H9 (cell line): ENCODE results near the gene ITPA. TPM values are rescaled to one million over a fixed set of nuclear protein-coding genes. Genes with fewer than 3 reads are reported as not detected.

Experiments
- DNase-seq: peaks from one replicate; pipeline ENCODE4 v3.0.0-alpha.2; 2017
- H2AFZ ChIP-seq: one replicate; pipeline ENCODE4 v1.6.1; 2013; ENCODE audit warnings: mild to moderate bottlenecking, low read length, control low read depth, moderate library complexity
- H2AK5ac ChIP-seq: 2 replicates; pipeline ENCODE4 v1.6.1; 2013; ENCODE audit warnings: low read length, control low read depth, mixed read lengths; ENCODE audit not compliant: insufficient read length
- H2BK120ac ChIP-seq: one replicate; pipeline ENCODE4 v1.6.1; 2013; ENCODE audit warnings: low read depth, mild to moderate bottlenecking, low read length, control low read depth, inconsistent platforms; ENCODE audit not compliant: poor library complexity, severe bottlenecking
- H2BK12ac ChIP-seq: 2 replicates; pipeline ENCODE4 v1.6.1; 2013; ENCODE audit warnings: low read length, control low read depth, mixed read lengths, low read depth; ENCODE audit not compliant: insufficient read length
- H2BK15ac ChIP-seq: 2 replicates; pipeline ENCODE4 v1.6.1; 2013; ENCODE audit warnings: low read depth, low read length, control low read depth
- H2BK20ac ChIP-seq: one replicate; pipeline ENCODE4 v1.6.1; 2013; ENCODE audit warnings: low read depth, mild to moderate bottlenecking, low read length, control low read depth, inconsistent platforms; ENCODE audit not compliant: poor library complexity, severe bottlenecking
- H2BK5ac ChIP-seq: 2 replicates; pipeline ENCODE4 v1.6.1; 2013; ENCODE audit warnings: low read length, control low read depth, mixed read lengths; ENCODE audit not compliant: insufficient read length
- H3K14ac ChIP-seq: 2 replicates; pipeline ENCODE4 v1.6.1; 2013; ENCODE audit warnings: low read length, control low read depth; ENCODE audit not compliant: insufficient read depth
- H3K18ac ChIP-seq: 2 replicates; pipeline ENCODE4 v1.6.1; 2013; ENCODE audit warnings: low read depth, mild to moderate bottlenecking, mixed read lengths, low read length, control low read depth; ENCODE audit not compliant: insufficient read length
- H3K23ac ChIP-seq: 2 replicates; pipeline ENCODE4 v1.6.1; 2013; ENCODE audit warnings: low read length, control low read depth, mixed read lengths, low read depth; ENCODE audit not compliant: insufficient read length
- H3K23me2 ChIP-seq: 2 replicates; pipeline ENCODE4 v1.6.1; 2013; ENCODE audit warnings: low read depth, mild to moderate bottlenecking, mixed read lengths, low read length, control low read depth; ENCODE audit not compliant: insufficient read length, poor library complexity, severe bottlenecking
- H3K27ac ChIP-seq: 2 replicates; pipeline ENCODE4 v1.5.1; 2013; ENCODE audit warnings: low read length, control low read depth, mixed read lengths, low read depth; ENCODE audit not compliant: insufficient read length
- H3K27me3 ChIP-seq: 2 replicates; pipeline ENCODE4 v1.6.1; 2013; ENCODE audit warnings: low read length, control low read depth, inconsistent platforms; ENCODE audit not compliant: insufficient read depth
- H3K4ac ChIP-seq: 2 replicates; pipeline ENCODE4 v1.6.1; 2013; ENCODE audit warnings: low read depth, mild to moderate bottlenecking, control low read depth, inconsistent platforms, low read length, moderate library complexity
- H3K4me1 ChIP-seq: 2 replicates; pipeline ENCODE4 v1.6.1; 2013; ENCODE audit warnings: low read length, control low read depth, inconsistent platforms; ENCODE audit not compliant: insufficient read depth
- H3K4me2 ChIP-seq: 2 replicates; pipeline ENCODE4 v1.6.1; 2013; ENCODE audit warnings: low read length, control low read depth, mixed read lengths; ENCODE audit not compliant: insufficient read length, insufficient read depth
- H3K56ac ChIP-seq: 2 replicates; pipeline ENCODE4 v1.6.1; 2013; ENCODE audit warnings: low read depth, mild to moderate bottlenecking, mixed read lengths, low read length, control low read depth; ENCODE audit not compliant: insufficient read length
- H3K79me1 ChIP-seq: 2 replicates; pipeline ENCODE4 v1.6.1; 2013; ENCODE audit warnings: low read depth, mild to moderate bottlenecking, moderate library complexity, low read length, control low read depth, inconsistent platforms; ENCODE audit not compliant: insufficient read depth, poor library complexity, severe bottlenecking
- H3K79me2 ChIP-seq: 2 replicates; pipeline ENCODE4 v1.6.1; 2013; ENCODE audit warnings: low read length, control low read depth, inconsistent platforms; ENCODE audit not compliant: insufficient read depth
- H3K9ac ChIP-seq: 2 replicates; pipeline ENCODE4 v1.6.1; 2013; ENCODE audit warnings: low read length, control low read depth, mixed read lengths; ENCODE audit not compliant: insufficient read length; ENCODE audit errors: extremely low read depth
- H3K9me3 ChIP-seq: one replicate; pipeline ENCODE4 v1.6.1; 2013; ENCODE audit warnings: low read depth, low read length, inconsistent platforms; ENCODE audit not compliant: control insufficient read depth
- H3T11ph ChIP-seq: one replicate; pipeline ENCODE4 v1.6.1; 2013; ENCODE audit warnings: mild to moderate bottlenecking, low read length, control low read depth, inconsistent platforms
- H4K20me1 ChIP-seq: one replicate; pipeline ENCODE4 v1.6.1; 2013; ENCODE audit not compliant: control insufficient read depth, insufficient read length, insufficient read depth
- H4K5ac ChIP-seq: 2 replicates; pipeline ENCODE4 v1.6.1; 2013; ENCODE audit warnings: low read depth, mild to moderate bottlenecking, mixed read lengths, low read length, control low read depth; ENCODE audit not compliant: insufficient read length
- H4K8ac ChIP-seq: replicated peaks from 2 replicates; pipeline ENCODE4 v1.6.1; 2013; ENCODE audit warnings: low read length, control low read depth, mixed read lengths, low read depth; ENCODE audit not compliant: insufficient read length
- H4K91ac ChIP-seq: 2 replicates; pipeline ENCODE4 v1.6.1; 2013; ENCODE audit warnings: low read depth, mild to moderate bottlenecking, moderate library complexity, mixed read lengths, low read length, control low read depth; ENCODE audit not compliant: insufficient read length
- H3K27ac Mint-ChIP-seq, 3 experiments: 2 replicates in 2 of 3; 3 replicates in 1 of 3; pipeline ENCODE4 v1.8.0; 2020 to 2021; ENCODE audit warnings: mixed read lengths in 3 of 3, mild to moderate bottlenecking in 1 of 3, moderate library complexity in 1 of 3
- H3K27me3 Mint-ChIP-seq: 2 replicates; pipeline ENCODE4 v1.8.0; 2021; ENCODE audit warnings: low read depth, mild to moderate bottlenecking, moderate library complexity, mixed read lengths
- H3K36me3 Mint-ChIP-seq, 3 experiments: 2 replicates in 2 of 3; 3 replicates in 1 of 3; pipeline ENCODE4 v1.8.0; 2020 to 2021; ENCODE audit warnings: low read depth in 3 of 3, mixed read lengths in 3 of 3; ENCODE audit not compliant: insufficient read depth in 1 of 3
- H3K4me1 Mint-ChIP-seq, 2 experiments: 2 replicates each; pipeline ENCODE4 v1.8.0; 2020; ENCODE audit warnings: mixed read lengths in 2 of 2
- H3K4me3 Mint-ChIP-seq, 2 experiments: 2 replicates in 1 of 2; 3 replicates in 1 of 2; pipeline ENCODE4 v1.8.0; 2020 to 2021; ENCODE audit warnings: mild to moderate bottlenecking in 2 of 2, mixed read lengths in 2 of 2, moderate library complexity in 1 of 2
- H3K9me3 Mint-ChIP-seq, 2 experiments: 2 replicates in 1 of 2; 3 replicates in 1 of 2; pipeline ENCODE4 v1.8.0; 2020; ENCODE audit warnings: mild to moderate bottlenecking in 2 of 2, mixed read lengths in 2 of 2, moderate library complexity in 1 of 2
- CTCF ChIP-seq: fragments of 200-600 bp; sonication (generic); conservative IDR thresholded peaks from 3 replicates; pipeline ENCODE4 v1.8.0; 2021; ENCODE audit warnings: antibody characterized with exemption, mild to moderate bottlenecking
- WGBS: extraction: QIAGEN DNeasy Blood & Tissue Kit; methylation state at CpG from one replicate; pipeline ENCODE4 v1.1.7; 2013; ENCODE audit warnings: missing lambda C conversion rate, low lambda C conversion rate, mixed read lengths; ENCODE audit not compliant: insufficient read length; ENCODE audit errors: extremely low coverage; 5-methylcytosine and 5-hydroxymethylcytosine counted together
- total RNA-seq: library from RNA; stranded (reverse); gene quantifications from 2 replicates; pipeline ENCODE4 v1.2.1, GENCODE V29; 2021

ITPA gene
- total RNA-seq, 1 experiment from 2014 or later = 74.5 TPM

- H3K9me3 Mint-ChIP-seq = no peaks in the 10 kb centered on the region
- no peak overlapping the region for H2AK5ac ChIP-seq
- H2BK120ac ChIP-seq = no peak overlapping the region
- no peaks in the 10 kb centered on the region; a peak in 1 of 4 replicates for H3K4me1 Mint-ChIP-seq
- peak overlapping the region in 1 of 3 experiments; percentile 27; a peak in 1 of 7 replicates for H3K27ac Mint-ChIP-seq
- no peak overlapping the region for H2AFZ ChIP-seq
- H4K5ac ChIP-seq = no peak overlapping the region
- no peaks in the 10 kb centered on the region for H3K79me2 ChIP-seq
- H3K18ac ChIP-seq = no peak overlapping the region
- no peak overlapping the region for H3K4ac ChIP-seq
- no peak overlapping the region for H3K56ac ChIP-seq
- no peak overlapping the region for H3K4me2 ChIP-seq
- H2BK15ac ChIP-seq = no peak overlapping the region
- H3K14ac ChIP-seq = no peak overlapping the region
- H4K20me1 ChIP-seq = no peaks in the 10 kb centered on the region
- H3K23me2 ChIP-seq = no peaks in the 10 kb centered on the region
- no peaks in the 10 kb centered on the region for H3K27me3 Mint-ChIP-seq
- no peak for TF ChIP-seq CTCF
- H2BK12ac ChIP-seq = no peak overlapping the region
- no peak overlapping the region for H2BK5ac ChIP-seq
- whole genome bisulfite sequencing = no CpG with 5 or more reads among the region's 14 CpGs
- no peak overlapping the region for H3K9ac ChIP-seq
- no peaks in the 10 kb centered on the region for H3K27me3 ChIP-seq
- no peak overlapping the region for H2BK20ac ChIP-seq
- DNase-seq = peak; percentile 43
- no peaks in the 10 kb centered on the region for H3K4me1 ChIP-seq
- no peaks in the 10 kb centered on the region for H3K79me1 ChIP-seq
- H3K9me3 ChIP-seq = no peaks in the 10 kb centered on the region
- H3T11ph ChIP-seq = no peak overlapping the region
- no peak overlapping the region for H3K23ac ChIP-seq
- H3K27ac ChIP-seq = no peak overlapping the region
- no peak overlapping the region for H3K4me3 Mint-ChIP-seq
- peaks cover 38 to 61% (median 56%) of the 10 kb centered on the region in 3 experiments for H3K36me3 Mint-ChIP-seq
- no peak overlapping the region for H4K91ac ChIP-seq
- no peak overlapping the region for H4K8ac ChIP-seq
These were observed 18.6 kb upstream of the ITPA start for GRCh38 chr20:3190681-3191111.
